OCI-LY1 (cell line): ENCODE measurements around the gene TECPR2.
A peak's percentile ranks its signal among the peaks of the same experiment; 100 is the strongest.

Experiments
- H2AFZ ChIP-seq: fragments of 200-600 bp; sonication (generic), shearing (Covaris generic); 2 replicates; pipeline ENCODE4 v1.6.0; 2014; ENCODE audit warnings: antibody characterized with exemption, mild to moderate bottlenecking, low read length
- H3F3A ChIP-seq: fragments of 200-600 bp; sonication (generic), shearing (Covaris generic); 2 replicates; pipeline ENCODE4 v1.6.0; 2014; ENCODE audit warnings: mild to moderate bottlenecking, antibody characterized with exemption, low read length, moderate library complexity; ENCODE audit not compliant: insufficient read depth
- H3K27ac ChIP-seq: fragments of 200-600 bp; sonication (generic); 2 replicates; pipeline ENCODE4 v1.5.1; 2014; ENCODE audit warnings: low read length, mixed run types, mild to moderate bottlenecking, low read depth; ENCODE audit not compliant: poor library complexity, severe bottlenecking
- H3K27me3 ChIP-seq: fragments of 200-600 bp; sonication (generic); 2 replicates; pipeline ENCODE4 v1.6.0; 2014; ENCODE audit warnings: antibody characterized with exemption, mild to moderate bottlenecking, low read length, moderate library complexity; ENCODE audit not compliant: insufficient read depth
- H3K36me3 ChIP-seq: fragments of 200-600 bp; sonication (generic); 2 replicates; pipeline ENCODE4 v1.6.1; 2014; ENCODE audit warnings: mild to moderate bottlenecking, antibody characterized with exemption, low read length, moderate library complexity, mixed read lengths; ENCODE audit not compliant: insufficient read depth
- H3K4me1 ChIP-seq: fragments of 200-600 bp; sonication (generic); 2 replicates; pipeline ENCODE4 v1.5.1; 2014; ENCODE audit warnings: mild to moderate bottlenecking, low read length, moderate library complexity; ENCODE audit not compliant: insufficient read depth, severe bottlenecking
- H3K4me2 ChIP-seq: fragments of 200-600 bp; sonication (generic), shearing (Covaris generic); 2 replicates; pipeline ENCODE4 v1.6.1; 2014; ENCODE audit warnings: low read length
- H3K4me3 ChIP-seq: fragments of 200-600 bp; sonication (generic); 2 replicates; pipeline ENCODE4 v1.5.1; 2014; ENCODE audit warnings: low read length, low read depth, mild to moderate bottlenecking, mixed read lengths; ENCODE audit not compliant: poor library complexity, severe bottlenecking
- H3K79me2 ChIP-seq: fragments of 200-600 bp; shearing (Covaris generic); 2 replicates; pipeline ENCODE4 v1.6.1; 2016; ENCODE audit warnings: mixed run types, low read length, mixed read lengths; ENCODE audit not compliant: insufficient read depth
- H3K9ac ChIP-seq: fragments of 200-600 bp; sonication (generic), shearing (Covaris generic); 2 replicates; pipeline ENCODE4 v1.6.1; 2014; ENCODE audit warnings: mild to moderate bottlenecking, low read length, mixed read lengths
- H3K9me2 ChIP-seq: fragments of 200-600 bp; sonication (generic), shearing (Covaris generic); 2 replicates; pipeline ENCODE4 v1.6.1; 2014; ENCODE audit warnings: low read depth, mild to moderate bottlenecking, low read length, mixed read lengths
- H3K9me3 ChIP-seq: fragments of 200-600 bp; shearing (Covaris generic); 2 replicates; pipeline ENCODE4 v1.6.1; 2014; ENCODE audit warnings: low read length, mixed read lengths
- H4K20me1 ChIP-seq: fragments of 200-600 bp; sonication (generic), shearing (Covaris generic); 2 replicates; pipeline ENCODE4 v1.6.0; 2016; ENCODE audit warnings: mild to moderate bottlenecking, low read length; ENCODE audit not compliant: insufficient read depth
- EZH2 ChIP-seq: fragments of 200-600 bp; sonication (generic), shearing (Covaris generic); IDR thresholded peaks from 2 replicates; pipeline ENCODE4 v1.8.0; 2017; ENCODE audit warnings: borderline replicate concordance, mixed run types, mild to moderate bottlenecking, antibody characterized with exemption, low read length, moderate library complexity, mixed read lengths
- TF ChIP-seq, protein P1 (sequence below): fragments of 200-600 bp; sonication (generic), shearing (Covaris generic); IDR thresholded peaks from 2 replicates; pipeline ENCODE4 v1.5.1; 2017; ENCODE audit warnings: mild to moderate bottlenecking, antibody characterized with exemption, low read length, moderate library complexity, mixed read lengths

TECPR2 gene

DNA sequence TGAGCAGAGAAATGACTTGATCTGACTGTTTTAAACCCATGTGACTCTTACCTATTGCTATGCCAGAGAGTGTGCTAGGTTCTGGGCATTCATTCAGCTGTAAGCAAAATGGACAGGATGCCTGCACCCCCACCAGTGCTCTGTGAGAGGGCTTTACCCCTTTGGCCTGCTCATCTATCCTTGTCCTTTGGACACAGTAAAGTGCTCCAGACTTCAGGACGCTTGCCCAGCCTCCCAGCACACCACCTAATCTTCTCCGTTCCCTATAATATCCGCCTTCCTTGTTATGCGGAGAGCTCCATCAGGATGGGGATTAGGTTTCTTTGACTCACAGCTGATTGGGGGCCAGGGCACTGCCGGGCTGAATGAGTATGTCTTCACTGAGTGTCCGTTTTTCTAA is 47.6 kb upstream of the TECPR2 start:
- H3F3A ChIP-seq: no peaks in the 10 kb centered on the region
- H3K79me2 ChIP-seq: no peaks in the 10 kb centered on the region
- H3K9ac ChIP-seq: no peak overlapping the region
- no peak for TF ChIP-seq EZH2
- TF ChIP-seq, protein P1, sequence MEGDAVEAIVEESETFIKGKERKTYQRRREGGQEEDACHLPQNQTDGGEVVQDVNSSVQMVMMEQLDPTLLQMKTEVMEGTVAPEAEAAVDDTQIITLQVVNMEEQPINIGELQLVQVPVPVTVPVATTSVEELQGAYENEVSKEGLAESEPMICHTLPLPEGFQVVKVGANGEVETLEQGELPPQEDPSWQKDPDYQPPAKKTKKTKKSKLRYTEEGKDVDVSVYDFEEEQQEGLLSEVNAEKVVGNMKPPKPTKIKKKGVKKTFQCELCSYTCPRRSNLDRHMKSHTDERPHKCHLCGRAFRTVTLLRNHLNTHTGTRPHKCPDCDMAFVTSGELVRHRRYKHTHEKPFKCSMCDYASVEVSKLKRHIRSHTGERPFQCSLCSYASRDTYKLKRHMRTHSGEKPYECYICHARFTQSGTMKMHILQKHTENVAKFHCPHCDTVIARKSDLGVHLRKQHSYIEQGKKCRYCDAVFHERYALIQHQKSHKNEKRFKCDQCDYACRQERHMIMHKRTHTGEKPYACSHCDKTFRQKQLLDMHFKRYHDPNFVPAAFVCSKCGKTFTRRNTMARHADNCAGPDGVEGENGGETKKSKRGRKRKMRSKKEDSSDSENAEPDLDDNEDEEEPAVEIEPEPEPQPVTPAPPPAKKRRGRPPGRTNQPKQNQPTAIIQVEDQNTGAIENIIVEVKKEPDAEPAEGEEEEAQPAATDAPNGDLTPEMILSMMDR: no peak
- peaks cover 49% of the 10 kb centered on the region for H3K4me1 ChIP-seq
- no peak overlapping the region for H3K27ac ChIP-seq
- no peaks in the 10 kb centered on the region for H3K9me3 ChIP-seq
- no peaks in the 10 kb centered on the region for H4K20me1 ChIP-seq
- H3K9me2 ChIP-seq: no peaks in the 10 kb centered on the region
- no peak overlapping the region for H2AFZ ChIP-seq
- no peaks in the 10 kb centered on the region for H3K27me3 ChIP-seq
- no peaks in the 10 kb centered on the region for H3K36me3 ChIP-seq
- H3K4me3 ChIP-seq: no peak overlapping the region
- peak overlapping the region; percentile 73 for H3K4me2 ChIP-seq

DNA sequence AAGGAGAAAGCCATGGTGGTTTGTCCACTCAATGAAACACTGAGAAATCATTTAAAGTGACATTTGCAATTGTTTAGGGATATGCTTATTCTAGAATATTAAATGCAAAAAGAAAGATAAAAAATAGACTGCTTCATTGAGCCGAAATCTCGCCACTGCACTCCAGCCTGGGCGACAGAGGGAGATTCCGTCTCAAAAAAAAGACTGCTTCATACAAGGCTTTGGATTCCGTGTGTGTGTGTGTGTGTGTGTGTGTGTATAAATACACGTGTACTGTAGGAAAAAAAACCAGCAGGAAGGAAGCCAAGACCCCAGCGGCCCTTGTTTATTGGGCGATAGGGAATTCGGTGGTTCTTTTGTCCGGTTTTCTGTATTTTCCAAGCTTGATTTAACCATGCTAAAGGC is 46.4 kb upstream of the TECPR2 start:
- H3K79me2 ChIP-seq: no peaks in the 10 kb centered on the region
- H3K9me2 ChIP-seq: no peaks in the 10 kb centered on the region
- H4K20me1 ChIP-seq: no peaks in the 10 kb centered on the region
- H3K4me2 ChIP-seq: peak overlapping the region; percentile 82
- H3K4me1 ChIP-seq: peaks cover 57% of the 10 kb centered on the region
- 0 out of 2 replicates have a peak overlapping the region, but pooled peaks have one; percentile 51 for H2AFZ ChIP-seq
- TF ChIP-seq, protein P1: no peak
- no peak for TF ChIP-seq EZH2
- no peaks in the 10 kb centered on the region for H3K27me3 ChIP-seq
- H3K9me3 ChIP-seq: no peaks in the 10 kb centered on the region
- peak overlapping the region; percentile 35 for H3K27ac ChIP-seq
- no peaks in the 10 kb centered on the region for H3K36me3 ChIP-seq
- peak overlapping the region; percentile 60; the same call in 1 of the 2 replicates for H3K9ac ChIP-seq
- H3K4me3 ChIP-seq: peak overlapping the region; percentile 70
- no peaks in the 10 kb centered on the region for H3F3A ChIP-seq

DNA sequence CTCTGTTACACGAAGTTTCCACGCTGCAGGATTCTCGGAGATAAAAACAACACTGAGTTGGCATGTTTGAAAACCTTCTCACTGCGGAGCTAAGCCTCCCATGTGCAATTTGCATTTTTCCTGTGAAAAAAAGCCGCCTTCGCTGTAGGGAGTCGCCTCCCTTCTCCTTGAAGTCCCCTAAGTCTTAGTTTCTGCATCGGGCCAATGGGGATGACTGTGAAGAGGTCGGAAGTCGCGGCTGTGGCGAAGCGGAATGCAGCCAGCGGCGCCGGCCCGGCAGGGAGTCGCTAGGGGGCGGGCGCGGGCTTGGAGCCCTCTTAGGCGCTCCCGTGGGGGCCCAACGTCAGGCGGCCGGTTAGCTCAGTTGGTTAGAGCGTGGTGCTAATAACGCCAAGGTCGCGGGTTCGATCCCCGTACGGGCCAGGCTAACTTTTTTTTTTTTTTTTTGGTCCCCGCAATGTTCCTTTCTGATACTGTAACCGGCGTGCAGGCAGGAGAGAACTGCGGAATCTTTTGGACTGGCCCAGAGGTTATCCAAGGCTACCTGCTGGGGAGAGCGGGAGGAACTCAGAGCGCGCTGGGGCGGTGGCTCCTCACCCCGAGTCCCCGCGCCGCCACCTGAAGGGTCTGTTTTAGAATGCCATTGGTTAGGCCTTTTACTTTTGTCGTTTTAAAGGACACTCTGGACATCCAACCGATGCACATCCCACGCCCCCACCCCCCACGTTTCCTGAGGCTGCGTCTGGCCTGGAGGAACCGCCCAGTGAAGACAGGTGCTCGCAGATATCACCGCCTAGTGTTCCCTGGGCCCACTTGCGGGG is 45.8 kb upstream of the TECPR2 start:
- TF ChIP-seq, protein P1: peak; percentile 49
- no peak for TF ChIP-seq EZH2
- Histone ChIP-seq H3K9ac (peak overlapping the region; percentile 69), H3K9me3 (no peaks in the 10 kb centered on the region), H3K79me2 (no peaks in the 10 kb centered on the region), H4K20me1 (no peaks in the 10 kb centered on the region), H3K36me3 (no peaks in the 10 kb centered on the region), H2AFZ (peak overlapping the region; percentile 84; the same call in 1 of the 2 replicates), H3K9me2 (no peaks in the 10 kb centered on the region), H3F3A (no peaks in the 10 kb centered on the region), H3K4me1 (peaks cover 57% of the 10 kb centered on the region), H3K4me2 (peak overlapping the region; percentile 82), H3K27me3 (no peaks in the 10 kb centered on the region), H3K27ac (peak overlapping the region; percentile 88), H3K4me3 (peak overlapping the region; percentile 70)
